Ovary (tissue), 9 donors: ENCODE data around the gene PRRT3. TPM values are rescaled to one million over a fixed set of nuclear protein-coding genes. Genes with fewer than 3 reads are reported as not detected.

Experiments used
- DNase-seq, 5 donors: peaks; one replicate each; pipeline ENCODE4 v3.0.0-alpha.2; 2019 to 2020
- H3K27ac ChIP-seq, 2 donors: fragments of 200-600 bp; one replicate each; pipeline versions ENCODE4 v1.5.1 to v1.8.0; 2019 to 2022
- H3K27me3 ChIP-seq: fragments of 200-600 bp; one replicate; pipeline ENCODE4 v1.8.0; 2022
- H3K36me3 ChIP-seq: fragments of 200-600 bp; sonication (generic); one replicate; pipeline ENCODE4 v1.5.1; 2019
- H3K4me1 ChIP-seq: one replicate; pipeline ENCODE4 v1.8.1; 2013; ENCODE audit warnings: mild to moderate bottlenecking, moderate library complexity; ENCODE audit not compliant: insufficient read depth
- H3K4me3 ChIP-seq: fragments of 200-600 bp; sonication (generic); one replicate; pipeline ENCODE4 v1.5.1; 2017
- H3K9me3 ChIP-seq, 2 donors: fragments of 200-600 bp in 1 of 2; sonication (generic) in 1 of 2; one replicate each; pipeline versions ENCODE4 v1.5.1 to v1.8.1; 2013 to 2019; ENCODE audit warnings: mild to moderate bottlenecking in 1 of 2, moderate library complexity in 1 of 2
- EP300 ChIP-seq: sonication (generic); formaldehyde crosslinking; IDR thresholded peaks from one replicate; pipeline ENCODE4 v1.6.1; 2017; ENCODE audit warnings: antibody characterized with exemption
- POLR2A ChIP-seq: fragments of 450-650 bp; IDR thresholded peaks from one replicate; pipeline ENCODE4 v1.6.1; 2017; ENCODE audit warnings: antibody characterized with exemption, mild to moderate bottlenecking, moderate library complexity
- WGBS, 3 donors: extraction: QIAGEN DNeasy Blood & Tissue Kit in 1 of 3; methylation state at CpG; one replicate each; pipeline versions ENCODE4 v1.1.5 to v1.1.7; 2013 to 2017; 5-methylcytosine and 5-hydroxymethylcytosine counted together
- intact Hi-C, 4 donors: fragments of 100-400 bp; cut with DNase I; formaldehyde crosslinking; loops; one replicate each; pipeline versions ENCODE4 v1.11.0 to v1.15.1; 2022 to 2023
- polyA plus RNA-seq, 2 donors: library from polyadenylated mRNA; stranded (reverse); fragments of 200-250 nt in 1 of 2; fragments of 350-450 nt in 1 of 2; fragmentation: Illumina TruSeq in 1 of 2; extraction: RNeasy Lipid Tissue Mini Kit (QIAGEN cat#74804) in 1 of 2; gene quantifications; one replicate each; pipeline ENCODE4 v1.2.3, GENCODE V29; 2013 to 2014
- total RNA-seq, 7 donors: library from RNA; depleted of rRNA in 2 of 7; stranded (reverse); fragments of >200 nt in 2 of 7; fragmentation: NEBNext Ultra II Directional in 3 of 7; extraction: Animal tissue kit (Norgen Biotek cat#: 25700) in 3 of 7; gene quantifications; one replicate each; pipeline versions ENCODE4 v1.1.0 to v1.2.4, GENCODE V29; 2016 to 2023
- TF ChIP-seq, protein P1 (sequence below), 3 donors: fragments of 450-650 bp in 2 of 3; fragments of 200-600 bp in 1 of 3; IDR thresholded peaks; one replicate each; pipeline versions ENCODE4 v1.5.1 to v1.8.0; 2016 to 2022; ENCODE audit warnings: antibody characterized with exemption in 3 of 3, mild to moderate bottlenecking in 1 of 3
- donor health status: DM: no; HTN: no; CAD: no; lungs with moderate emphysema.
- donor health status: DM: no; HTN: no; CAD: no.
- donor health status: Bipolar disorder and iron deficiency.
- donor health status: DM: yes; HTN: yes; CAD: no.
- donor health status: DM: no; HTN: no; CAD: no.
- donor health status: DM: yes; HTN: yes; CAD: no.

The PRRT3 gene
- total and polyA plus RNA-seq, 9 donors = 1.0 to 6.0 (median 1.9) TPM

DNA sequence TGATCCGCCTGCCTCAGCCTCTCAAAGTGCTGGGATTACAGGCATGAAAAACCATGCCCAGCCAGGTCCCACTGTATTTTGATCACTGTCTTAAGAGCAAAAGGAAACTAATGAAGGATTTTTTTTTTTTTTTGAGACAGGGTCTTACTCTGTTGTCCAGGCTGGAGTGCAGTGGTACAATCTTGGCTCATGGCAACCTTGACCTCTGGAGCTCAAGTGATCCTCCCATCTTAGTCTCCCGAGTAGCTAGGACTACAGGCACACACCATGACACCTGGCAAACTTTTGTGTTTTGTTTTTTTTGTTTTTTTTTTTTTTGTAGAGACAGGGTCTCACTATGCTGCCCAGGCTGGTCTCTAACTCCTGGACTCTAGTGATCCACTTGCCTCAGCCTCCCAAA, 28.0 kb upstream of the PRRT3 start:
- no peak overlapping the region for H3K27ac ChIP-seq
- 66 to 95% (median 82%) methylated on average over 2 of the region's 2 CpGs for WGBS, 3 donors

DNA sequence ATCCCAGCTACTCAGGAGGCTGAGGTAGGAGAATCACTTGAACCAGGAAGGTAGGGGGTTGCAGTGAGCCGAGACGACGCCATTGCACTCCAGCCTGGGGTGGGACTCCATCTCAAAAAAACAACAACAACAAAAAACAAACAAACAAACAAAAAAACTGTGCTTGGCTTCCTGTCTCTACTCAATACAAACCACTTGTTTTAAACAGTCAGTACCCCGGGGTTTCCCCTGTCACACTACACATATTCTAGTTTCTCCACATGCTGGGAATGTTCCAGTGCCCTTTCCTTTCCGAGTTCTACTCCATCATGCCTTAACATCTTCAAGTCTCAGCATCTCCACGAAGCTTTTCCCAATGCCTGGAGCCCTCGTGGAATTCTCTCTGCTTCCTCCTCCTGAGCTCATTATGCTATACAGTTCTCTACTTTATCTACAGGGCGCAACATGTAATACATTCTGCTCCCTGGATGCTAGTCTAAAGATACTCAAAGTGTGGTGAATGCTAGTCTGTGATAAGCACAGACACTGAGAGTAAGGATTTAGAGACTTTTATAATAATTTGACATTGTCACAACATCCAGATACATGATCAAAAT, 26.6 kb upstream of the PRRT3 start:
- no peaks in the 10 kb centered on the region for H3K36me3 ChIP-seq
- no peak for DNase-seq

More for the DNA sequence above, 28.0 kb upstream of the PRRT3 start:
- intact Hi-C loops = no loop called here
- Histone ChIP-seq H3K4me1 (no peaks in the 10 kb centered on the region), H3K4me3 (no peak overlapping the region), H3K36me3 (no peaks in the 10 kb centered on the region), H3K9me3 (no peaks in the 10 kb centered on the region), H3K27me3 (no peaks in the 10 kb centered on the region)
- DNase-seq = no peak
- TF ChIP-seq EP300 (no peak), POLR2A (no peak)
- TF ChIP-seq, protein P1, sequence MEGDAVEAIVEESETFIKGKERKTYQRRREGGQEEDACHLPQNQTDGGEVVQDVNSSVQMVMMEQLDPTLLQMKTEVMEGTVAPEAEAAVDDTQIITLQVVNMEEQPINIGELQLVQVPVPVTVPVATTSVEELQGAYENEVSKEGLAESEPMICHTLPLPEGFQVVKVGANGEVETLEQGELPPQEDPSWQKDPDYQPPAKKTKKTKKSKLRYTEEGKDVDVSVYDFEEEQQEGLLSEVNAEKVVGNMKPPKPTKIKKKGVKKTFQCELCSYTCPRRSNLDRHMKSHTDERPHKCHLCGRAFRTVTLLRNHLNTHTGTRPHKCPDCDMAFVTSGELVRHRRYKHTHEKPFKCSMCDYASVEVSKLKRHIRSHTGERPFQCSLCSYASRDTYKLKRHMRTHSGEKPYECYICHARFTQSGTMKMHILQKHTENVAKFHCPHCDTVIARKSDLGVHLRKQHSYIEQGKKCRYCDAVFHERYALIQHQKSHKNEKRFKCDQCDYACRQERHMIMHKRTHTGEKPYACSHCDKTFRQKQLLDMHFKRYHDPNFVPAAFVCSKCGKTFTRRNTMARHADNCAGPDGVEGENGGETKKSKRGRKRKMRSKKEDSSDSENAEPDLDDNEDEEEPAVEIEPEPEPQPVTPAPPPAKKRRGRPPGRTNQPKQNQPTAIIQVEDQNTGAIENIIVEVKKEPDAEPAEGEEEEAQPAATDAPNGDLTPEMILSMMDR (IDR thresholded peaks at IDR 0.05) = no peak

DNA sequence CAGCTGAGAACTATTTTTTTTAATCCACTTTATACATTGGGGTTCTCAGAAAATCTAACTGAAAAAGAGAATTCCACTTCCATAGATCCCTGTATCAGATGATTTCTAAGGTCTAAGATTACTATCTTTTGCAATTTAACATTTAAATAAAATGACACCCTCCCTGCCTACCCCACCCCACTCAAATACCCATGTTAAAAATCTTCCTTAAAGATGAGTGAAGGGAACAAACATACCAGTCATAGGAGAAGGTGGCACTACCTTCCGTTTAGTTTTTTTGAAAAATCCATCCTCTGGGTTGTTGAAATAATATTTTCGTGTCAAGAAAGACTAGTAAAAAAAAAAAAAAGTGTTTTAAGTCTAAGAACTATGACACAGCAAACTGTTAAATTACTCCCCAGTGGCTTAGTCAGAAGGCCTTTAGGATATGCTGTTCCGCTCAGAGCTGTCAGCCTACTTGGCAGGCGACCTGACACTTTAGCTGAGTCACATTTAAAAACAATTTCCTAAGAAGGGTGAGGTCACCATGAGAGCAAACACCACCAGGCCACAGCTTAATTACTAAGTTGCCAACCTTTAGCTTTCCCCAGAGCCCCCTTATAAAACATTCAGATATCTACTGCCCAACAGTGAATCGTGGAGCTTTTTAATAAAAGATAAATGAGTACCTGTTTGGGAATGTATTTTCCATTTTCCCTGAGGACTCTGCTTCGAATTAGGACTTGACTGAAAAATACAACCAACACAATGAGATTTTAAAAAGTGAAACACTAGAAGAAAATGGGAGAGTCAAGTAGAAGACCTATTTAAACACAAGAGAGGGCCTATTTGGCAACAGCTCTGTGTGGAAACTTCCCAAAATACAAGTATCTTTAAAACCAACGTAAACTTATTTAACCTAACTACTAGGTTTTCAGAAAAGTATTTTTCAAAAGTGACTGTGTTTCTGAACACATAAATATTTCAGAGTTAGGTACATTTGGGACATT, 24.8 kb upstream of the PRRT3 start:
- 32 to 46% (median 36%) methylated on average over 7 of the region's 7 CpGs for WGBS, 3 donors
- Histone ChIP-seq H3K27me3 (no peaks in the 10 kb centered on the region), H3K36me3 (no peaks in the 10 kb centered on the region), H3K4me1 (no peaks in the 10 kb centered on the region), H3K27ac (peak overlapping the region in 1 of 2 donors; percentile 0), H3K9me3 (no peaks in the 10 kb centered on the region), H3K4me3 (no peak overlapping the region)
- DNase-seq = peak in 4 of 5 donors; percentile 52 to 84 (median 63)
- intact Hi-C loops = no loop called here
- TF ChIP-seq, protein P1 (IDR thresholded peaks at IDR 0.05) = no peak
- TF ChIP-seq POLR2A (no peak), EP300 (no peak)

More for the DNA sequence above, 26.6 kb upstream of the PRRT3 start:
- Histone ChIP-seq H3K27ac (no peak overlapping the region), H3K27me3 (no peaks in the 10 kb centered on the region), H3K9me3 (no peaks in the 10 kb centered on the region), H3K4me1 (no peaks in the 10 kb centered on the region), H3K4me3 (no peak overlapping the region)
- intact Hi-C loops = no loop called here
- 77 to 85% (median 81%) methylated on average over 8 of the region's 8 CpGs for WGBS, 3 donors
- no peak for TF ChIP-seq POLR2A
- TF ChIP-seq, protein P1 (IDR thresholded peaks at IDR 0.05) = no peak
- no peak for TF ChIP-seq EP300

DNA sequence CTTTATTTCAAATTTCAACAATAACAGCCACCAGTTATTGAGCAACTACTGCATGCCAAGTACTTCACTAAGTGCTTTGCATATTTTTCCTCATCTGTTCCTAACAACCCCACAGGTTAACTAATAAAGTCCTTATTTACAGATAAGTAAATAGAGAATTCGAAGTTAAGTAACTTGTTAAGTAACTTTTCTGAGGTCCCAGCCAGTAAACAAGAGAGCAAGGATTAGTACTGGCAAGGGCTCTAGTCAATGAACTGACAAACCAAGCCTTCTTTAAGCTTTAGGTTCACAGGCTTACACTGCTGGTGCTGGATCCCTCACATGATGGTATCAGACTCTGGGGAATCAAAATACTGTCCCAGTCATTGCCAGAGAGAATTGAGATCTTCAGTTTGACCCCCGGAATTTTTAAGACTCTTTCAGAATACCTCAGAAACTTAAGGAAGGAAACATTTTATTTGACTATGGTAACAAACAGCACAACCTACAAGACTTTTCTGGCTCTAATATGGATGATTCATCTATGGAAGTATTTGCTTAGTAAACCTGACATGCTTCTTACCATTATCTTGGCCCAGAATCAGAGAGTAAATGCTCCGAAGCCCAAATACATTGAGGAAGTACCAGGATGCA, 17.9 kb upstream of the PRRT3 start:
- no peak overlapping the region for H3K27ac ChIP-seq

More for the DNA sequence above, 17.9 kb upstream of the PRRT3 start:
- no peaks in the 10 kb centered on the region for H3K27me3 ChIP-seq
- no peak for DNase-seq
- no peak overlapping the region for H3K4me3 ChIP-seq
- H3K9me3 ChIP-seq = no peaks in the 10 kb centered on the region
- no peaks in the 10 kb centered on the region for H3K36me3 ChIP-seq
- intact Hi-C loops = no loop called here
- no peak for TF ChIP-seq POLR2A
- TF ChIP-seq EP300 = no peak
- TF ChIP-seq, protein P1 (IDR thresholded peaks at IDR 0.05) = no peak
- no peaks in the 10 kb centered on the region for H3K4me1 ChIP-seq
- 79 to 89% (median 85%) methylated on average over 3 of the region's 3 CpGs for WGBS, 3 donors
